GM12873 (cell line): ENCODE measurements around the gene POU2AF1.
A peak's percentile ranks its signal among the peaks of the same experiment; 100 is the strongest.

Experiments used
- CTCF ChIP-seq: IDR thresholded peaks from 2 replicates; pipeline ENCODE4 v1.5.1; 2012; ENCODE audit warnings: low read depth, mild to moderate bottlenecking, moderate library complexity, low read length, control low read depth; ENCODE audit not compliant: insufficient read depth; ENCODE audit errors: missing control alignments

Gene POU2AF1

GRCh38 chr11:111402411-111402810, 23.3 kb upstream of the POU2AF1 start:
- no peak for TF ChIP-seq CTCF

GRCh38 chr11:111400595-111400994, 21.5 kb upstream of the POU2AF1 start:
- no peak for TF ChIP-seq CTCF

- TF ChIP-seq CTCF: peak; percentile 54
Observed at GRCh38 chr11:111399187-111400031, 20.3 kb upstream of the POU2AF1 start.

- no peak for TF ChIP-seq CTCF
Observed at GRCh38 chr11:111397034-111397433, 18.0 kb upstream of the POU2AF1 start.

GRCh38 chr11:111395749-111396148, 16.7 kb upstream of the POU2AF1 start:
- TF ChIP-seq CTCF: no peak

GRCh38 chr11:111395081-111395480, 16.0 kb upstream of the POU2AF1 start:
- no peak for TF ChIP-seq CTCF

- no peak for TF ChIP-seq CTCF
Observed at GRCh38 chr11:111393585-111393984, 14.5 kb upstream of the POU2AF1 start.
